Measurements from ENCODE around the gene RCAN1.
A peak's percentile ranks its signal among the peaks of the same experiment; 100 is the strongest.

RCAN1 gene

DNA sequence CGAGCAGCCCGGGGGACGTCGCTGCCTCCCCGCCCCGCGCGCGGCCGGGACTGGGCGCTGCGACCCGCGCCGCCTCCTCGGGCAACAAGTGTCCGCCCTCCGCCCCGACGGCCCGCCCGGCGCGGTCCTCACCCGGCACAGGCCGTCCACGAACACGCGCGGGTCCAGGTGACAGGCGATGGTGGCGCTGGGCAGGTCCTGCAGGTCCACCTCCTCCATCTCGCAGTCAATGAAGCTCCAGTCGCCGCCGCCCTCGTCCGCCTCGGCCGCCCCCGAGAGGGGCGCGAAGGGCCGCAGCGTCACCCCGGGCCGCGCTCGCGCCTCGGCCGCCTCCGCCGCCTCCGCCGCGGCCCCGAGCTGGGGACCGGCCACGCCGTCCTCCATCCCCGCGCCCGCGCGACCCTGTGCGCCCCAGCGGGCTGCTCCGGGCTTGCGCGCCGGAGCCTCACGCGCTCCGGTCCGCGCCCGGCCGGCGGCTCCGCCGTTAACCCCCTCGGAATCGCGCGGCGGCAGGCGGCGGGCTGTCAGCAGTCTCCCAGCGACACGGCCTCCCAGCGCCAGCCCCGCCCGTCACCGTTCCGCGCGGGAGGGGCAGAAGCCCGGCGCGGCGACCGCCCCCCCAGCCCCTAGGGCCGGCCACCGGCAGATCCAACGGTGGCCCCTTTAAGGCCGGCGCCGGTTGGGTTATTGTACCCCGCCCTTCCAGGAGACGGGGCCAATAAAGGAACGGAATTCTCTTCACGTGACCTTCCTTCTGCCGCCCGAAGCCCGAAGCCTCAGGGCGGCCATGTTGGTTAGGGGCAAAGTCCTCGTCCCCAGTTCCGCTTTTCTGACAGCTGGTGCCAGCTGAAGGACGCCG is at the start of gene RCAN1:
Gene RCAN1 (minus strand): TSS at position 486 of the 859 bp plus-strand sequence. CDS start 102 bp downstream, at position 384.
- DNase-seq (ENCODE audit: low spot score) = peak; percentile 97

DNA sequence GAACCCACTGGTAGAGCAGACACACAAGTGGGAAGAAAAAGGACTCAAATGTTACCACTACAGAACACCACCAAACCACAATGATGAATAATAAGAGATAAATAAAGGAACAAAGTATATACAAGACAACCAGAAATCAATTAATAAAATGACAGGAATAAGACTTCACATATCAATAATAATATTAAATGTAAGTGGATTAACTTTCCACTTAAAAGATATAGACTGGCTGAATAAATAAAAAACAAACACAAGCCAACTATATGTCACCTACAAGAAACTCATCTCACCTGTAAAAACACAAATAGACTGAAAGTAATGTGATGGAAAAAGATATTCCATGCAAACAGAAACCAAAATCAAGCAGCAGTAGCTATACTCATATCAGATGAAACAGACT is 46.9 kb upstream of the RCAN1 start:
- no peak for DNase-seq (ENCODE audit: low spot score)

DNA sequence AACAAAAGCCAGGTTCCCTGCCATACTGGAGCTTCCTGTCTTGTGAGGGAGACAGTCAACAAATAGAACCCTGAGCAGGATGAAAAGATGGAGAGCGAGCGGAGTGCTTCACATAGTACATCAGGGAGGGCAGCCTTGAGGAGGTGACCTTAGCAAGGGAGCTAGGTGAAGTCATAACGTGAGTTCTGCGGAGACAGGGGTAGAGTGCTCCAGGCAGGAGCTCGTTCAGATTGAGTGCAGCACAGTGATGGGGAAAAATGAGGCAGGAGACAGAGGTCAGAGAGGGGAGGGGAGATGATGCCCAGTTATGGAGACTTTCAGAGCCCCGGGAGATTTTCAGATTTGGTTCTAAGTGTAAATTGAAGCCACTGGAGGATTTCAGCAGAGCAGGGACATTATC is 38.6 kb upstream of the RCAN1 start:
- DNase-seq (ENCODE audit: low spot score) = no peak

DNA sequence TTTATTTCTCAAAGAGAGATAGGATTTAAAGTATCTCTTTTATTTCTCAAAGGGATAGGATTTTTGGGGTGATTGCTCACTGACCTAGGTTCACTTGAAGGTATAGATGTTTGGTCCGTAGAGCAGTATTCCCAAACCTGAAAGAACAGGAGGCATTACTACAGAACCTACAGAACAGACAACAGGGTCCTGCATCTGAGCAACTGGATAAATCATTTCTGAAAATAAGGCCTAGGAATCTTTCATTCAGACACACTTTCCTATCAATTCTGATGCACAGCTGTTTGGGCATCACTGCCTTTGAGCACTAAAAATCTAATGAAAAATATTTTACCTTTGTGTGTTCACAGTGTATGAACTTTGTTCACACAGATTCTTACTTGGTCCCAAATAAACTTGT is 36.7 kb upstream of the RCAN1 start:
- DNase-seq (ENCODE audit: low spot score) = no peak

DNA sequence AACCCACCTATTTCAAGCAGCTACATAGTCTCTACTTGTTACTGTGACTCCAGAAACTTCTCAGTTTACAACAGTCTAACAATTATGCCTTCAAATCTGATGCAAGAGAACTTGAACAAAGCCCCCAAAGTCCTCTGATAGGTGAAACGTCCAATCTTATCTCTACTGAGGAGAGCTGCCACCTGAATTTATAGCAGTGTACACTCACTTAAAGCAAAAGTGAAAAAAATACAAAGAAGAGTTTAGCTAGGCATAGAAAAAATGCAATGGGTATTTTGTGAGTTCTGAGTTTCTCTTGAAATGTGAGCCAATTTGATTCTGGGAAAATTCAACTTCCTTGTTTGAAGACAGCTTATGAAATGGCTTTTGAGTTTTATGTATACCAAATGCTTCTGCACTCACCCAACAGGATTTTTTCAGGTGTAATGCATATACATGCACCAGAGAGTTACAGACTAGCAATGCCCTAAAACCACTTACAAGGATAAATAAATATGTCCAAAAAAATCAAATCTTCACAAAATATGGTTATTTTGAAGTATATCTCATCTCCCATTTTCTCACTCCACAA is 36.0 kb upstream of the RCAN1 start:
- DNase-seq (ENCODE audit: low spot score) = no peak

DNA sequence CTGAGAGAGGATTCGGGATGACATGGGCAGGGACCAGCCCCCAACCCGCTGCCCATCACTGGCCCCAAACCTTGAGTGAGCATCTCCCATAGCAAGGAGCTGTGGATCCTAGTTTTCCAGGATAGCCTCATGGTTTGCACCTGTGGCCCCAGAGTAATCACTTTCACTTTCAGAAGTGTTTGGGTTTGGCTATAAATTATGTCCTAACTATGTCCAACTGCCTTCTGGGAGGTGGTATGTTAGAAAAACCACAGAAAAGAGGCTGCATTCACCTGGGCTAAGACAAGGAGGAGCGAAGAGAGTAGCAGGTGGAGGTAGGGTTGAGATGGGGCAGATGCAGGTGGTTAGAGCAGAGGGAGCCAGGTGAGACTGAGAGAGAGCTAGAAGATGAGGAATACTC is 34.5 kb upstream of the RCAN1 start:
- no peak for DNase-seq (ENCODE audit: low spot score)

DNA sequence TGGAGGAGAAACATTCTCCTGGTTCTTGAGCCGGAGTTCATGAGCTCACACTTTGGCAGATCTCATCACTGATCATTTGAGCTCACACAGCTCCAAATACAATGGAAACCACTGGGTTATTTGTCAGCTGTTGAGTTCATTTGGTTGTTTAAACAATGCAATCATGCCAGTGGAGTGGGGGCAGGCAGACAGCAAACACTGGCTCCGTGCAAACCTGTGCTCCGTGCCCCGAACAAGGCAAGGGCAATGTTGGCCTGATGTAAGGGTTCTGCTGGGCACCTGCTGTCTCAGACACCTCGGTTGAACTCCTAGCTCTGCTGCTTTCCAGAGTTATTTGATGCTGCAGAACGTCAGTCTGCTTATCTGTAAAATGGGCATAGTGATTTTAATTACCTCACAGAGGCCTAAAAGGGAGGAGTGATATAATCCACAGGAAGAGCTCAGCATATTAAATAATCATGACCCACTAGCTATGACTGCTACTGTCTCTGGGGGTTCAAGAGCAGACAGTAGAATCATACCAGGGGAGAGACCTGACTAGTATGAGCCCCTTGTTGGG is 33.9 kb upstream of the RCAN1 start:
- DNase-seq (ENCODE audit: low spot score) = no peak

DNA sequence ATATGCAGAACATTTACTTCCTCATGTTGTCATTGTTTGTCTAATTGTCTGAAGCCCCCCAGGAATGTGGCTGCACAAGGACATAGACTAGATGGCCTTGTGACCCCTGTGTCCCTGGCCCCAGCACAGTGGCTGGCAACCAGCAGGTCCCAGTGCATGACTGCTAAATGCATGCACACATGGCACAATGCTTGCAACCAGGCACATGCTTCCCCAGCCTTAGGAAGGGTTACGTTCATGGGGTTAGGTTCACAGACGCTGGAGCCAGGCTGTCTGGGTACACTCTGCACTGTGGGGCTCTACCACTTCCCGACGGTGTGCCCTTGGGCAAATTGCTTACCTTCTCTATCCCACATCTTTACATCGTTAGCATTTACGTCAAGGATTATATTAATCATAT is 32.6 kb upstream of the RCAN1 start:
- DNase-seq (ENCODE audit: low spot score) = no peak

DNA sequence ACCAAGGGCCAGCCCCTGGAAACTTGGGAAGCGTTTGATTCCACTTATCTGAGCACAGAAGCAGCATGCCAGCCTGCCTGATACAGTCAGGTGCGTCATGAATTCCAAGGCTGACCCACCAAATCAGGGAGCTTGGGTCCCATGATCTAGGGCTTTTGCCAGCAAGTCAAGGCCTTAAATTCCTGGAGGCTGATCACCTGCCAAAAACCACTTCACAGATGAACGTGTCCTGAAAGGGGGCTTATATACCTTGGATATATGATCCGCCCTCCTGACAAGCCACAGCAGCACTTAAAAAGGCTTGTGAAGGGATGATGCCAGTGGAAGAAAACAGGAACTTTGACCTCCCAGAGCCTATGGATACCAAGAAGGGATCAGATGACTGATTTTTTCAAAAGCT is 29.9 kb upstream of the RCAN1 start:
- no peak for DNase-seq (ENCODE audit: low spot score)

DNA sequence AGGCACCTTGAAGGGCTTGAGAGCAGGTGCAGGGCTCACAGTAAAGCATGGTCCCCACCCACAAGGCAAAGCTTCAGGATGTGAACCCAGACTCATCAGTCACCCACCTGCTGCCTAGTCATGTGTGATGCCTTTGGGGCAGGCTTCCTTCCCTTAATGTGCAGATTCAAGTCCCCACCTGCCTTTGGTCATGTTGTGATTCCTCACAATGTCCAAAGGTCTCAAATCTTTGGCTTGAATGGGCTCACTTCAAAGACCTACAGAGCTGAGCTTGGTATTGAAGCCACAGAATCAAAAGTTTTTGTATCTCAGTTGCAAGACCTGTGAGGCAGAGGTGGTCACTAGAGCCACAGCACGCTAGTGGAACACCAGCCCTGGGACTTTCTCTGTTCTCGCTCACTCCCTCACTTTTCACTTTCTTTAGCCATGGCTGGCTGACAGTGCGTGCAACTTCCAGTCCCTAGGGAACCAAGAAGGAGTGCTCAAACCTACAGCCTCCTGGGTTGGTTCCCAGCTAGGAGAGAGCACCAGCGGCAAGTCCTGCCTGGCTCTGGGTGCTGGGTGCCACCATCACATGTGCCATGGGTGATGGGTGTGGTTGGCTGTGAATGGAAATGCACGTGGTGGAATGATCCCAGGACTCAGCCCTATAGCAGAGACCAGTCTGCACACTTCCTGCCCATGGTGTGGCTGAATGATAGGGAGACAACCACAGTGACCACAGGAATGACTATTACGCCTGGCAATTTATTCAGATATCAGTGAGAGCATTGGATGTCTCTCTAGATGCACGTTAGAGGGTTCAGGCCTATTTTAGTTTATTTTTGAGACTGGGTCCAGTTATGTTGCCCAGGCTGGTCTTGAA is 27.5 kb upstream of the RCAN1 start:
- no peak for DNase-seq (ENCODE audit: low spot score)

DNA sequence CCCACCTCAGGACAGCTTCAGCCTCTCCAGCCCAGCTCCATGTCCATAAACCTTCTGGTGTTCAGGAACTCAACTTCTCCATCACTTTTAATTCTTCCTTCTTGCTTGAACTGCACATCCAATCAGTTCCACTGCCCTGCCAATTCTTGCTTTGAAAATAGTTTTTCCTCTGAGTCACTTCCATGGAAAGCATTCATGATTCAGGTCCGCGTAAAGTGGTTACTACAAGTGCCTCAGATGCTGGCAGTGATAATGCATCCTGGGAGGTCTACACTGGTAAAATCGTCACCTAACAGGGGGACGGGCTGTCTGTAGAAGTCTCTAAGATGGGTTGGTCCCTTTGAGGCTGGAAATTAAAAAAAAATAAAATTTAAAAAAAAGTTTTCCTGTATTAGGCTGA is 25.9 kb upstream of the RCAN1 start:
- no peak for DNase-seq (ENCODE audit: low spot score)

DNA sequence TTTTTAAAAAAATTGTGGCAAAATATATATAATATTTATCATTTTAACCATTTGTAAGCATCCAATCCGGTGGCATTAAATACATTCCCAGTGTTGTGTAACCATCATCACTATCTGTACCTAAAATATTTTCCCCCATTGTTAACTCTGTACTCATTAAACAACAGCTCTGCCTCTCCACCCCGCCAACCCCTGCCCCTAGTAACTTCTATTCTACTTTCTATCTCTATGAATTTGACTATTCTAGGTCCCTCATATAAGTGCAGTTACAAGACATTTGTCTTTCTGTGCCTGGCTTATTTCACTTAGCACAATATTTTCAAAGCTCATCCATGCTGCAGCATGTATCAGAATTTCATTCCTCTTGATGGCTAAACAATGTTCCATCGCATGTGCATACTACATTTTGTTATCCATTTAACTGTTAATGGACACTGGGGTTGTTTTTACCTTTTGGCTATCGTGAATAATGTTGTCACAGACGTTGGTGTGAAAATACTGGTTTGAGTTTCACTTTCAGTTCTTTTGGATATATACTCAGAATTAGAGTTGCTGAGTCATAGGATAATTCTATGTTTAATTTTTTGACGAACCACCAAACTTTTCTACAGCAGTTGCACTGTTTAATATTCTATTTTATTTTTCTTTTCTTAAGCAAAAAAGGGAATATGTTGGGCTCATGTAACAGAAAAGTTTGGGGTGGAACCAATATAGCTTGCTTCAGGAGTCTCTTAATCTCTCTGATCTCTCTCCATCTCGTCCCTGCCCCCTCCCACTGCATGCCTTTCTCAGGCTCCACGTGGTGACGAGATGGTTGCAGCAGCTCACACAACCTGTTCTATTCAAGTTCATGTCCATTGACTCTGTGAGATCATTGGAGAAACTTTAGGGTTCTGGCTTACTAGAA is 25.2 kb upstream of the RCAN1 start:
- DNase-seq (ENCODE audit: low spot score) = no peak

DNA sequence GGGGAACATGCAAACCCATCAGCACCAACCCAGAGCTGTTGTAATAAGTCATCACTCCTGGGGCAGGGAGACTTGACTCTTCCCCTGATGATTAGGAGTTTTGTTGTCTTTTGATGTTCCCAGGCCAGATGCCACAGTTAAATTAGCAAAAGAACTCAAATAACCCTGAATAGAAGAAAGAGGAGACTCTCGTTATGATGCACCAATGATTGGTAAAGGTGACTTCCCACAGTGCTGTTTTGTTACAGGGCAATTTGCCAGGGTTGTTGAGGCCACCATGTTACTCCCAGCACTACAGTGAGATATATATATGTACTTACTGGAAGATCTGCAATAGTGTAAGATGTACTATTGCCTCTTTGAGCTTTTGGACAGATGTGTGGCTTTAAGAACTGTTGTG is 24.3 kb upstream of the RCAN1 start:
- DNase-seq (ENCODE audit: low spot score) = no peak

DNA sequence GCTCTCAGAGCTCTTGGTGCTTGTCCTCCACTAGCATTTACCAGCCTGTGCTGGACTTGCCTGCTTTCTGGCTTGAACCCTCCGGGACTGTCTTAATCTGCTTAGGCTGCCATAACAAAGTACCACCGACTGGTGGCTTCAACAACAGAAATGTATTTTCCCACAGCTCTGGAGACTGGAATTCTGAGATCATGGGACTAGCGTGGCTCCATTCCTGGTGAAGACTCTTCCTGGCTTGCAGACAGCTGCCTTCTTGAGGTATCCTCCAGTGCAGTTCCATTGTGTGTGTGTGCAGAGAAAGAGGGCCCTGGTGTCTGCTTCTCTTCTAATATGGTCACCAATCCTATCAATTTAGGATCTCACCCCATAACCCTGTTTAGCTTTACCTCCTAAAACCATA is 22.0 kb upstream of the RCAN1 start:
- DNase-seq (ENCODE audit: low spot score) = no peak

DNA sequence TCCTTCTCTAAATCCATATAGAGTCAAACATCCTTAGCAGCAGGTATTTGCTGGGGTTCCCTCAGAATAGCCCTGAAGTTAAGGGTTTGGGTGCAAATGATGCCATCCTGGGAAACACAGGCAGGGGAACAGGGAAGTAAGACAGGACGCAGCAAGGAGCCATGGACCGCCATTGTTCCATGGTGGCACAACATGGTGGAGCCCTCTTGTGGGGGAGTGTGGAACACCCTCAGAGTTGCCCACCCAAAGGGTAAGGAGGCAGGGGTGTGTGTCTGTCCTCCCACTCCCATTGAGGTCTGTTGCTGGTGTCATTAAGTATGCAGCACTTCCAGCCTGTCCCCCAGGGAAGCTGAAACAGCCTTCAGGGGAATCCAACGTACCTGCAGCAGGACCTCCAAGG is 20.4 kb upstream of the RCAN1 start:
- no peak for DNase-seq (ENCODE audit: low spot score)

DNA sequence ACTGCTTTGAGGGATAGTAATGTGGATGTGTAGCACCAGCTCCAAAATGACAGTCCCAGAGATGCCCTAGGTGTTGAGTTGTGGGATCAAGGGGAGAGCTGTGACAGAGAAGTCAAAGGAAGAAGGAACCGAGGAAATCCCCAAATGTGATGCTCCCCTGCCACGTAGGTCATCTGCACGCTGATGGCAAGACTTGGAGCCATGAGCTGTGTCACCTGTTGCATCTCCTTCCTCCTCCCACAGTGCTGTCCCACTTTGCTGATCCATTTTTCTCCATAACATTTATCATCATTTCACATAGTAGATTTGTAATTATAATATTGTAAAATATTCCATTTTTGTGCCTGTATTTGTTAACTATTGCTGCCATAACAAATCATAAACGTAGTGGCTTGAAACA is 17.6 kb upstream of the RCAN1 start:
- no peak for DNase-seq (ENCODE audit: low spot score)

DNA sequence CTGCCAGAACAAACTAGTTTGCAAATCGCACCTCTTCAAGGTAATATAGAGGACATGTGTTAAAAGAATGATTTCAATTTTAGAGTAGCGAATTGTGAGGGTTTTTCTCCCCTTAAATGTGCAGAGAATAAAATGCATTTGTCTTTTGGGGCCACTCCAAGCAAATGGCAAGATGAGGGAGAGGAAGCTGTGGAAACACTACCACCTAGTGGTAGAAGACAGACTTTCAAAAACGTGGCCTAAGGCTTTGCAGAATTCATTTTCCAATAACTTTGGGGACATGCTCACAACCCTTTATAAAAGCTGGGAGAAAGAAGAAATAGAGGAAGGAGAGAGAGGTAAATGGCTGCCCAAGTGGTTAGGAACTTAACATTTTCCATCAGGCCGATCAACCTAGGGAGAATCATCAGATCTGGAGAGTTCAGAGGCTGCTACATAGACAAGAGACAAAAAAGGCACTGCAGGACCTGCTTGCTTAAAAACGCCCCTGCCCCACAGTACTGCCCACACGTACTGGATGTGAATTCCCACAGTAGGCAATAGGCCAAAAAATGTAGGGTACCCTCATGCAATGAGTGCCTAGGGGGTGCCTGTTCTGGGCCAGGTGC is 15.7 kb upstream of the RCAN1 start:
- DNase-seq (ENCODE audit: low spot score) = peak; percentile 66

DNA sequence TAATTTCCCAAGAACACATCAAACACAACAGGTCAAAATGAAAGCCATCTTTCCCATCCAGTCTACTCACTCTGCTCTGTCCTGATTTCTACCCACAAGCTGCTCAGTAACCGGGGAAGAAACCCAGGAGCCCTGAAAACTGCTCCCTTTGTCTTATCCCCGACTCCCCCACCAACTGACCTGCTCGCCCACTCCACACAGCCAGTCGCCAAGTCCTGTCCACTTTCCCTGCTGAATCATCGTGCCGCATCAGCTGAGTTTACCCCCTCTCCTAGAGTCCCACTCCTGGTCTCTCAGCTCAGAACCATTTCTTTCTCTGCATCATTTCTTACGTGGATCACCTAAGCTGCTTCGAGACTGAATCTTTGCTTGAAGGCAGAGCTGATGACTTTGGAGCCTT is 11.2 kb upstream of the RCAN1 start:
- DNase-seq (ENCODE audit: low spot score) = no peak

DNA sequence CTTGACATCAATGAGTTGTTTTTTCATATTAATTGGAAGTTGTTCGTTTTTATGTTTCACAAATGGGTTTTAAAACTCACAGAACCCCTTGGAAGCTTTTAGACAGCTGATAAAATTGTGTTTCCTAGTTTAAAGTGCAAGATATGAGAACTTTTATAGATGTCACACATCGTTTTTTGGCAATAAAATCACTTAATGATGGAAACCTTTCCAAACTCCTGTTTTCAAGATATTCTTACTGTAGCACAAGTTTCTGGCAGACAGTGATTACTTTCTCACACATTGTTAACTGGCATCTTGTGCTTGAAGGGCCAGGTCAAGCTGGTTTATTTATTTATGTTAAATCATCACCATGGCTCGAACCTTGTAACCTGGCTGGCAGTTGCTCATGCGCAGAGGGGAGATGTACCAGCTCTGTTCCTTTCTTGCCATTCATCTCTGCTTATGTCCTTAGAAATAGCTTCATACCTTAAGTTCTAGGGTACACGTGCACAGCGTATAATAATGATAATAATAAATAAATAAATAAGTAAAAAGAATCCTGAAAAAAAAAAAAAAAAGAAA is 10.2 kb upstream of the RCAN1 start:
- DNase-seq (ENCODE audit: low spot score) = no peak

DNA sequence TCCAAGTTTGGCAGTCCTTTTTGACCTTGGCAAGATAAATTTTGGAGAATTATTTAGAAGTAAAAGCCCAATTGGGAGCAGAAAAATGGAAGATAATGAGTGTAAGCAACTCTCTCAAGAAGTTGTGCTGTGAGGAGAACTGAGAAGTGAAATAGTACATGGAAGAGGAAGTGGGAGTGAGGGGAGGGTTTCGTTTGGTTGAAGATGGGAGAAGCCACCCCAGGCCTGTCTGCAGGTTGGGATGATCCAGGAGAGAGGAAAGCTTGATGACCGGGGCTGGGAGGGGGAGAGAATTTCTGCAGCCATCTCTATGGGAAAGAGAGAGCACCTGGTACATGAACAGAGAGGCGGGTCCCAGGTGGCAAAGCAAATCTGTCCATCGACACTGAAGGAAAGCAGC is 8.6 kb upstream of the RCAN1 start:
- DNase-seq (ENCODE audit: low spot score) = no peak
